ENCODE measurements around the gene FAM47B. TPM values are rescaled to one million over a fixed set of nuclear protein-coding genes. Genes with fewer than 3 reads are reported as not detected.

FAM47B gene
- total RNA-seq, 1 donor from 2014 or later: not detected

DNA sequence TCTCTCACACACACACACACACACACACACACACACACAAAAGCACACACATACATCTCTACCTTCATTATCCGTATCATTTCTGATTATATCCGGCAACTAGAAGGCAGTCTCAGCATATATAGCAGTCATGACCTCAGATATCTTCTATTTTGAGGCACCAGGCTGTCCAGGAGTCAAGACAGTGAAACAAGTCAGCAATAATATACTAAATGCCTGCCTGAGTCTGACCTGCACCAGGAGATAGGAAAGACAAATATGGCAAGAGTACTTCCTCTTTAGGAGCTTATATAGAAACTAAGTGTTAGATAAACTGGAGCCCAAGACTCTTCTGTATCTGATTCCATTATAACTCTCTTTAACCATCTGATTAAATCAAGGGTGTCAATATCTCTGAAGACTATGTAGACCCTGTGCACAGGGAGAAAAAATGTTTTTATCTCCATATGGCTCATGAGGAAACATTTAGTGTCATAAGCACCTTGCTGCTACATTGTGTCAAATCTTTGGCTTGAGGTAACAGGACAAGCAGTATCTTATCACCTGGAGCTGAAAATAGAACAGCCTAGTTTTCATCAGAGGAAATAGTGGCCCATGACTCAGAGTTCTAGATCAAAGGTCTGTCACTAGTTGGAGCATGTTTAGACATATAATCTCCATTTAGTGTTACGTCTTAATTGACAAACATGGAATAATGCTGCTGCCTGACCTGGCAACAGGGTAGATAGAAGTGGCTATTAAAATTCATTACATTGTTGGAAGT is 27.0 kb upstream of the FAM47B start:
- H3K9me3 ChIP-seq (replicated peaks): no peaks in the 10 kb centered on the region
- TF ChIP-seq, protein P1, sequence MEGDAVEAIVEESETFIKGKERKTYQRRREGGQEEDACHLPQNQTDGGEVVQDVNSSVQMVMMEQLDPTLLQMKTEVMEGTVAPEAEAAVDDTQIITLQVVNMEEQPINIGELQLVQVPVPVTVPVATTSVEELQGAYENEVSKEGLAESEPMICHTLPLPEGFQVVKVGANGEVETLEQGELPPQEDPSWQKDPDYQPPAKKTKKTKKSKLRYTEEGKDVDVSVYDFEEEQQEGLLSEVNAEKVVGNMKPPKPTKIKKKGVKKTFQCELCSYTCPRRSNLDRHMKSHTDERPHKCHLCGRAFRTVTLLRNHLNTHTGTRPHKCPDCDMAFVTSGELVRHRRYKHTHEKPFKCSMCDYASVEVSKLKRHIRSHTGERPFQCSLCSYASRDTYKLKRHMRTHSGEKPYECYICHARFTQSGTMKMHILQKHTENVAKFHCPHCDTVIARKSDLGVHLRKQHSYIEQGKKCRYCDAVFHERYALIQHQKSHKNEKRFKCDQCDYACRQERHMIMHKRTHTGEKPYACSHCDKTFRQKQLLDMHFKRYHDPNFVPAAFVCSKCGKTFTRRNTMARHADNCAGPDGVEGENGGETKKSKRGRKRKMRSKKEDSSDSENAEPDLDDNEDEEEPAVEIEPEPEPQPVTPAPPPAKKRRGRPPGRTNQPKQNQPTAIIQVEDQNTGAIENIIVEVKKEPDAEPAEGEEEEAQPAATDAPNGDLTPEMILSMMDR (IDR thresholded peaks at IDR 0.05; ENCODE audit: borderline replicate concordance): no peak

DNA sequence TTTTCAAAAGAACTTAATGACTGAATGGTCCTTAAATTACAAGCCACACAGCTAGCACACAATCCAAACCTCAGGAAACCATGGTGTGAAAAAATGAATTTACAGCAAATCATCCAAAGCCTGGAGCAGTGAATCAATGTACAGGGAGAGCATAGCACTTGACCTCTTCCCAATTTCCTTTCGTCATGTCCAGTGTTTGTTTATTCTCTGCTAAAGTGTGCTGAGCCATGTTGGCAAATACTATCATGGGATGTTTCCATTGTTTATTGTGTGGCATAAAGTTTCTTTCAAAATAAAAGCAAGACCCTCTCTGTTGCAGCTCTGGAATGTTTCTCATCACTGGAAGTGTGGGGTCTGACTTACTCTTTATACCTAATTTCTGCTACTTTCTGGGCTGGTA is 25.4 kb upstream of the FAM47B start:
- H3K27ac ChIP-seq (replicated peaks): no peak overlapping the region
- TF ChIP-seq, protein P1 (IDR thresholded peaks at IDR 0.05; ENCODE audit: borderline replicate concordance): no peak
- H3K4me1 ChIP-seq: no peaks in the 10 kb centered on the region
- no peaks in the 10 kb centered on the region for H3K27me3 ChIP-seq (ENCODE audit: low read depth)
- intact Hi-C loops (cut with micrococcal nuclease): no loop called here
- H3K4me3 ChIP-seq: no peak overlapping the region
- no peaks in the 10 kb centered on the region for H3K9me3 ChIP-seq (replicated peaks)
- no peak for DNase-seq
- H3K36me3 ChIP-seq: no peaks in the 10 kb centered on the region

More for the DNA sequence above, 27.0 kb upstream of the FAM47B start:
- H3K4me1 ChIP-seq: no peaks in the 10 kb centered on the region
- H3K4me3 ChIP-seq: no peak overlapping the region
- no peak for DNase-seq
- H3K27me3 ChIP-seq (ENCODE audit: low read depth): no peaks in the 10 kb centered on the region
- no peak overlapping the region for H3K27ac ChIP-seq (replicated peaks)
- intact Hi-C loops (cut with micrococcal nuclease): no loop called here
- no peaks in the 10 kb centered on the region for H3K36me3 ChIP-seq

DNA sequence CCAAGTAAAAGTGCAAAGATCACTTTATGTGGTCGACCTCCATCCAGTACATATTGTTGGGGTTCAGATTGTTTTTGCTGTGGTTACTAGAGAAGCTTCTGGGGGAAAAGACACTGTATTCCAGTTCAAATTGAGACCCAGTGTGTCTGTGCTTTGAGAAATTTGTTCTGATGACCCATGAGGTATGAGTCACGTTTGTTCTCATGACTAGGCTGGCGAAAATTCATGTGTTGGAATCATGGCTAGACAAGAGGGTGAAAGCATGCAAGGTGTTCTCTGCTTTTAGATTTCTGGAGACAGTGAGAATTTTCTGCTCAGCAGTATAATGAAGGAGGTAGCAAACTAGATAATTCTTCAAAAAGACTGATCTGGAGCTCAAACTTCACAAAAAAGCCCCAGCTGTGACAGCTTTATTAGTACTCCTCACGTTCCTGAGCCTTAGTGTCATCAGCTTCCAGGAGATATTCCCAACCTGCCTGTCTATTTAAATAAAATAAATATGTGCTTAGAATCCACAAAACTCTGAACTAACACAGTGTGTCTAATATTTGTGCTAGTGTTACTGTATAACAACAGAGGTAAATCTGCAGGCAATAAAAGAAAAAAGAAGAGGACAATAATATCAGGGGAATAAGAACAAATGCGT is 24.4 kb upstream of the FAM47B start:
- Histone ChIP-seq H3K4me1 (no peaks in the 10 kb centered on the region), H3K27ac (replicated peaks) (no peak overlapping the region), H3K36me3 (no peaks in the 10 kb centered on the region), H3K4me3 (no peak overlapping the region), H3K27me3 (ENCODE audit: low read depth) (no peaks in the 10 kb centered on the region), H3K9me3 (replicated peaks) (no peaks in the 10 kb centered on the region)
- intact Hi-C loops (cut with micrococcal nuclease): no loop called here
- DNase-seq: no peak
- TF ChIP-seq, protein P1 (IDR thresholded peaks at IDR 0.05; ENCODE audit: borderline replicate concordance): no peak

DNA sequence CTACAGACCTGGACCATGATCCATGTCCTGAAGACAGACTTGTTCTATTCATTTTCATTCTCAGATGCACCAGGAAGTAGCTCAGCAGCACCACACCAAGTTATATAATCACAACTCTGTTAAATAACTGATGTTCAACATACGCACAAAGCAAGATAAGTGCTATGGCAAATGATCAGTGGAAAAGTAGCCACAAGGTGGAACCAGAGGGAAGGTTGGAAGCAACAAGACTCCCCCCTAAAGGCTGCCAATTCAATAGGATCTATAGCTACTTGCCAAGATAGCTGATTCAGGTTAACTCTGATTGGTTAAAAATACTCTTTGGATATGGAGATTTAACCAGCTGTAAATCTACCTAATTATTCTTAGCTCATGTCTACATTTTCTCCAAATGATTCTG is 23.7 kb upstream of the FAM47B start:
- H3K4me1 ChIP-seq: no peaks in the 10 kb centered on the region
- DNase-seq: no peak
- H3K36me3 ChIP-seq: no peaks in the 10 kb centered on the region
- H3K9me3 ChIP-seq (replicated peaks): no peaks in the 10 kb centered on the region
- intact Hi-C loops (cut with micrococcal nuclease): no loop called here
- no peak overlapping the region for H3K27ac ChIP-seq (replicated peaks)
- TF ChIP-seq, protein P1 (IDR thresholded peaks at IDR 0.05; ENCODE audit: borderline replicate concordance): peak; percentile 26
- no peaks in the 10 kb centered on the region for H3K27me3 ChIP-seq (ENCODE audit: low read depth)
- H3K4me3 ChIP-seq: no peak overlapping the region

DNA sequence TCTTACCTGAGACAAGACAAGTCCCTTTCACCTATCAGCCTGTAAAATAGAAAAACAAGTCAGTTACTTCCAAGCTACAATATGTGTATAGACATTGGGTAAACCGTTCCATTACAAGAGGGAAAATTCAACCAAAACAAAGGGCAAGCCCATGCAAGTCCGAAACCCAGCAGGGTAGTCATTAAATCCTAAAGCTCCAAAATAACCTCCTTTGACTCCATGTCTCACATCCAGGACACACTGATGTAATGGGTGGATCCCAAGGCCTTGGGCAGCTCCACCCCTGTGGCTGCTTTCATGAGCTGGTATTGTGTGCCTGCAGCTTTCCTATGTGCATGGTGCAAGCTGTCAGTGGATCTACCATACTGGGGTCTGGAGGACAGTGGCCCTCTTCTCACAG is 14.7 kb upstream of the FAM47B start:
- intact Hi-C loops (cut with micrococcal nuclease): no loop called here
- H3K4me1 ChIP-seq: no peaks in the 10 kb centered on the region
- H3K4me3 ChIP-seq: no peak overlapping the region
- H3K36me3 ChIP-seq: no peaks in the 10 kb centered on the region
- TF ChIP-seq, protein P1 (IDR thresholded peaks at IDR 0.05; ENCODE audit: borderline replicate concordance): no peak
- no peak overlapping the region for H3K27ac ChIP-seq (replicated peaks)
- no peaks in the 10 kb centered on the region for H3K27me3 ChIP-seq (ENCODE audit: low read depth)
- no peaks in the 10 kb centered on the region for H3K9me3 ChIP-seq (replicated peaks)
- no peak for DNase-seq
